Left forelimb (tissue), 1 donor: ENCODE data around the gene IGIP.

Source experiments
- DNase-seq: peaks from one replicate; pipeline ENCODE4 v3.0.0-alpha.2; 2018; ENCODE audit warnings: low spot score

Gene IGIP

GRCh38 chr5:140111011-140111858 lies 14.5 kb upstream of the IGIP start:
- no peak for DNase-seq

DNA sequence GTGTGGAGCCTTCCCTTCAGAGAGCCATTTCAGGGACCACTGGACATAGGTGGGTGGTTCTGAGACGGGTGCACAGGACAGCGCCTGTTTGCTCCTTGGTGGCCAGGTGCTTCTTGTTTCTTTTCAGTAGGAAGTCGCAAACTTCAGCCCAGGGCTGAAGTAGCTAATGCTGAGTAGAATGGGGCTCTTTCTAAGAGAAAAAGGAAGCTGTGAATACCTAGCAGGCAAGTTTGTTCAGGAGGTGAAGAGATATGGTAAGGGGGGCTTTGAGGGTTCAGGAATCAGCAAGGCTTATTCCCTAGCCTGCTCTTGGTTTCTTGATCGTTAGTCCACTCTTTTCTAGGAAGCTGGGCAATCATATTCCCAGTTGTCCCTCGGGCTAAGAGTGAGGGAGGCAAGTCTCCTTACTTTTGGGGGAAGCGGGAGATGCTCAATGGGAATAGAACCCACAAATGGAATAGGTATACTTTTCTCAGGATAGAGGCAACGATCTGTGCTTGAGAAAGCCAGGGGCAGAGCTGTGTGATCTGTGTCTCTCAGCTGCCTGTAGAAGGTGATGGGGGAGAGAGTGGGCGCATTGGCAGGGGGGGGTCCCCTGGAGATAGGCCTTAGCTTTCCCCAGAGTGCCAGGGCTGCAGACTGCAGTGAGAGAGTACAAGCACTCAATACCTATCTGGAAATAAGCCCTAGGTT lies 13.7 kb upstream of the IGIP start:
- no peak for DNase-seq

DNA sequence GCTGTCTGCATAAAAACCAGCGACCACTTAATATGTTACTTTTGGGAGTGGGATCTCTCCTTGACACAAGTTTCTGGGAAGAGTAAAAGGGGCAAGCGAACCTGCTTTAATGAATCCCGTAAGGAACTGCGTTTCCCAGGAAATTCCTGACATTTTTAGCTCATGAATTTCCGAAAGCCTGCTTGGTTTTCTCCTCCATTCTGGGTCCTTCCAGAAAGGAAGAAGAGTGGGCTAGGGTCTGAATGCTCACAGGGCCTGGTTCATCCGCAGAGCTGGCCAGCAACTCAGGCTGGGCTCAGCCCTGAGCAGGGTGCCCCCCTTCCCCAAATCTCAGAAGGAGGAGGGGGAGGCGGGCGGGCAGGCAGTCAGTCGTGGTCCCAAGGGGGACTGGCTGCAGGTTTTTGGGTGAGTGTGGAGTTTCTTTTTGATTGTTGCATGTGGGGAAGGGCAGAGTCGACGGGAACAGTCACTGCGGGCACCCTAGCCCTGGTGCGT lies 13.0 kb upstream of the IGIP start:
- DNase-seq, result no peak

DNA sequence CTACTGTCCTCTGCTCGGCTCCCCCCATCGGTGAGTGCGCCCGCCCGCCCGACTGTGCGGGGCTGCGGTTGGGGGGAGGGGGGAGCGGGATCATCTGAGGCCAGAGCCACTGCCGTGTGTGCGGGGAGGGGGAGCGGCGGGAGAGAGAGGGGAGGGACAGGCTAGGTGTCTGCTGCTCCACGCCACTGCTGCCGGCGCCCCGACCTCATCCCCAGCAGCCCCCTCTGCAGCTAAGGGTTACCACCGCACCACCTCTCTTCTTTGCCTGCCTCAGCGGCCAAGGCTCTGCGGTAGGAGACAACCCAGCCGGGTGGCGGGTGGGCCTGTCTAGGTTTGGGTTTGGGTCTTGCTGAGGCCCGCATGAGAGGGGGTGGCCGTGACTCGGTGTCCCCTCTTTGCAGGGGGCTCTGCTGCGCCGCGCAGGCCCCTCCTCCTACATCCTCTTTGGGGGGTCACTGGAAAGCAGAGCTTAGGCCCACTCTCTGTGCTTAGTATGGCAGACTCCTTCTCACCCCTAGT lies 12.5 kb upstream of the IGIP start:
- peak; percentile 70 for DNase-seq

GRCh38 chr5:140113699-140114263 lies 12.0 kb upstream of the IGIP start, which contains the start of gene PURA:
TSS of gene PURA (plus strand) at chr5:140114109. CDS start at chr5:140114182, 73 bp downstream.
- peak; percentile 95 for DNase-seq

DNA sequence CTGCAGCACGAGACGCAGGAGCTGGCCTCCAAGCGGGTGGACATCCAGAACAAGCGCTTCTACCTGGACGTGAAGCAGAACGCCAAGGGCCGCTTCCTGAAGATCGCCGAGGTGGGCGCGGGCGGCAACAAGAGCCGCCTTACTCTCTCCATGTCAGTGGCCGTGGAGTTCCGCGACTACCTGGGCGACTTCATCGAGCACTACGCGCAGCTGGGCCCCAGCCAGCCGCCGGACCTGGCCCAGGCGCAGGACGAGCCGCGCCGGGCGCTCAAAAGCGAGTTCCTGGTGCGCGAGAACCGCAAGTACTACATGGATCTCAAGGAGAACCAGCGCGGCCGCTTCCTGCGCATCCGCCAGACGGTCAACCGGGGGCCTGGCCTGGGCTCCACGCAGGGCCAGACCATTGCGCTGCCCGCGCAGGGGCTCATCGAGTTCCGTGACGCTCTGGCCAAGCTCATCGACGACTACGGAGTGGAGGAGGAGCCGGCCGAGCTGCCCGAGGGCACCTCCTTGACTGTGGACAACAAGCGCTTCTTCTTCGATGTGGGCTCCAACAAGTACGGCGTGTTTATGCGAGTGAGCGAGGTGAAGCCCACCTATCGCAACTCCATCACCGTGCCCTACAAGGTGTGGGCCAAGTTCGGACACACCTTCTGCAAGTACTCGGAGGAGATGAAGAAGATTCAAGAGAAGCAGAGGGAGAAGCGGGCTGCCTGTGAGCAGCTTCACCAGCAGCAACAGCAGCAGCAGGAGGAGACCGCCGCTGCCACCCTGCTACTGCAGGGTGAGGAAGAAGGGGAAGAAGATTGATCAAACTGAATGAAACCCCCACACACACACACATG lies 11.2 kb upstream of the IGIP start:
- DNase-seq, result peak; percentile 73

DNA sequence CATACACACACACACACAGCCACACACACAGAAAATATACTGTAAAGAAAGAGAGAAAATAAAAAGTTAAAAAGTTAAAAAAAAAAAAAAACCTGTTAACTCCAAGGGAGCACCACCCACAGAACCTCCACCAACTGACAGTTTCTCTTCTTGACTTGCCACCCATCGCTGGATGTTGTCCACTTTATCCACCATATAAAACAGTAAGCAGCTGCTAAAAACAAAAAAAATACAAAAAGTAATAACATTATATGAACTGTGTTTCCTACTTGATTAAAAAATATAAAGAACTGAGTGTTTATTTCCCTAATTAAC lies 10.6 kb upstream of the IGIP start:
- no peak for DNase-seq

DNA sequence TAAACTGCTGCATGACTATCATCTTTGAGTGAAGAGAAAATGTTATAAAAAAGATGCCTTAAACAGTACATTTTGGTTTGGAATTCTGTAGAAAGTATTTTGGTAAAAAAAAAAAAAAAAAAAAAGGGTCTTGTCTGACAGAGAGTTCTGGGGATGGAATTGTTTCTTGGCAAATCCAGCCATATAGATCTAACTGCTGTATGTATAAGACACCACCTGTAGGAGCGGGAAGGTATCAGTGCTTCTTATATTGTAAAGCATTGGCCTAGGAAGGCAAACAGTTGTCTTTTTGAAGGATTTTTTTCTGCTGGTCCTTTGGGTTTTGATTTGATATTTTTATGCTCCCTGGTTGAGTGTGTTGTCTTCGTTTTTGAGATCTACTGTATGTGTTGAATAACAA lies 9.0 kb upstream of the IGIP start:
- no peak for DNase-seq

DNA sequence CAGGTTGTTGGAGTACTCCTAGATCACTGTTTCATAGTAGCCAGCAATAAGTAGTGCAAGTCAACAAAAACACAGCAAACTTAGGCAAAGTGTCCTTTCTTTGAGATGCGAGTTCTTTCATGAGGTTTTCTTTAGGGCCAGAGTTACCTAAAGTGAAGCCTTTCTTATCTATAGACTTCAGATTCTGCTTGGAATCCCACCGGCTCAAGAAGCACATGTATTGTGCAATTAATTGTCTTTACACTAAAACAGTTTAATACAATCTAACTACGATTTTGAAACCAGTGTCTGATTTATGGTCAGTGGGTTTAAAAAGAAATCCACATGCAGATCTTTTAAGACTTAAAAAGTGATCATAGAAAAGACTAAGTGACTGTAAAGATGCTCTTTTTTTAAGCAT lies 8.2 kb upstream of the IGIP start:
- no peak for DNase-seq

DNA sequence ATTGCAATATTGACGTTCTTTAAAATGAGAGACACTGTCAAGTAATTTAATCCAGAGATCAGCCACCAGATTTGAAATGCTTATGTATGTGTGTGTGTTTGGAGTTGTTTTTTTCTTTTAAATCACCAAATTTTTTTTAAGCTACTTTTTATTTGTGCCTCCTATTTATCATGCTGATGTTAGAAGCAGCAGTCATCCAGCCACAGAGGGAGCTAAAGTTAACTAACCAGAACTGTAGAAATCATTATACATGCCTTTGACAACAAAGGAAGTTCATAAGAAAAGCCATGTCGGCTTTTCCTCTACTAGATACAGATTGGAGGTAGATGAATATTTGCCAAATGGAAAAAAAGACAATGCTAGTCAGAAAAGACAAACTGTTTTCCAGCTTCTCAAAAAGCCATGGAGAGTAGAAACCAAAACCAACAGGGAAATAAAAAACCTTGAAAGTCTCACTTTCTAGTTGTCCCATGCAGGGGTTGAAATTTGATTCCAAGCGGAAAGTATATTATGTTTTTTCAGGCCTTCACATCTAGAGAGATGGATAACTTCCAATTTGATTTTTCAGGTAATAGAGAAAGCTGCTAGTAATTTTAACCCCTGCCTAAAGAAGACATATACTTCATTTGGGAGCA lies 7.3 kb upstream of the IGIP start:
- no peak for DNase-seq

DNA sequence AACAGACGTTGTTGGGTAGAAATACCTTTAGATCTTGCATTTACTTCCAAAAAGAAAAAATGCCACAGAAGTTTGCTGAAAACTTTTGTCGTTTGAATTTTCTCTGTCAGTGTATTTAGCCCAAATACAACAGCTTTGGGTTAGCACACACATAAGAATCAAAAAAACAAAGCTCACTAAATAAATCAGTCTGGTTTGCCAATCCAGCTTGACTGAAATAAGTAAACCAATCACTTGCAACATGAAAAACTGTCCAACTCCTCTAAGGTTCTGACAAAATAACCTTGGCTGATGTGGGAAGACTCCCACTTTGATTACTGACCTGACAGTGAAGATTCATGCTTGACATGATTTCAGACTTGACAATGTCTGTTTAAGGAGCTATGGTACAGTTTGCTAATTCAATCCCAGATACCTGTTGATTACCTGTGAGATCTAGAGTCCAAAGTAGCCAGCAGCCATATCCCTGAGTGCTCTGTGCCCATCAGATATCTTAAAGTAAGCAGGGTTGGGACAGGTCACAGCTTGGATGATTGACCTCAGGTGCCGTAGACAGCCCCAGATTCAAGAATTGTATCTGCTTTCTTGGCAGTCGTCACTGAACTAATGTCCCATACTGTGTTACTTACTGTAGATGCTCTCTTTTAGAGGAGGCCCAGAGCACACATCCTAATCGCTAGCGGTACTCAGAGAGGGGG lies 727 bp downstream of the IGIP start:
- no peak for DNase-seq

DNA sequence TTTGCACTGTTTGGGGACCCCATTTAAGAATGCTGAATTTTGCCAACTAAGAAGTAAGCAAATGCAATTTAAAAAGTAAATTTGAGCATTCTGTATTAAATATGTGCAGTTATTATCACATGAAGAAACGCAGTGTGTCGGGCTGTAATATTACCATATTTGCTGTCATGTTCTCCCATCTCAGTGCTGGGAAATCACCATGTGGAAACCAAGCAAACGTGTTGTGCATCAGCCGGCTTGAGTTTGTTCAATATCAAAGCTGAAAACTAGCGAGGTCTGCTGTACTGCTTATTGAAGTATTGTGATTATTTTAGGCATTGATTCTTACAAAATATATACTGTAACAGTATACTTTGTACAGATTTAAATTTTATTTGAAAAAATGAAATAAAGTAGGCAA lies 2.6 kb downstream of the IGIP start:
- no peak for DNase-seq

GRCh38 chr5:140130949-140131733 lies 5.4 kb downstream of the IGIP start:
- DNase-seq, result no peak

DNA sequence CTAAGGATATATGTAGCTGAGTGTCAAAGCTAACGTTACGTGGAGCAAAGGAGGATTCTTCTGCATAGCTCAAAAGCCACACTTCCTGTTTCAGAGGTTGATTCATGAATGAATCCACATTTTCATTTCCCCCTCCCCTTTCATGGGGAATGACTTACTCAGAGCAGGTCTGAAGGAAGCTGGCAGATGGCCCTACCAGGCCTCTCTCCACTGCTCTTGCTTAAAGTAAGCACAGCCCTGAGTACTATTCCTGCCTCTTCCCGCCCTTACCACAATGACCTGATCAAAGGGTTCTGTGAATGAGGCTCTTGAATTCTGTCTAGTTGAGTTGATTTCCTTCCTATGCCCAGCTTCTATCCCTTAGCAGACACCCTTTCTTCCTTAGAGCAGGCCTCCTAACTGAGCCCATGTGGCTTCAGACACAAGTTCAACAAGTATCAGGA lies 6.3 kb downstream of the IGIP start:
- no peak for DNase-seq

- DNase-seq, result no peak
Measured at GRCh38 chr5:140133514-140134167, 7.9 kb downstream of the IGIP start.

DNA sequence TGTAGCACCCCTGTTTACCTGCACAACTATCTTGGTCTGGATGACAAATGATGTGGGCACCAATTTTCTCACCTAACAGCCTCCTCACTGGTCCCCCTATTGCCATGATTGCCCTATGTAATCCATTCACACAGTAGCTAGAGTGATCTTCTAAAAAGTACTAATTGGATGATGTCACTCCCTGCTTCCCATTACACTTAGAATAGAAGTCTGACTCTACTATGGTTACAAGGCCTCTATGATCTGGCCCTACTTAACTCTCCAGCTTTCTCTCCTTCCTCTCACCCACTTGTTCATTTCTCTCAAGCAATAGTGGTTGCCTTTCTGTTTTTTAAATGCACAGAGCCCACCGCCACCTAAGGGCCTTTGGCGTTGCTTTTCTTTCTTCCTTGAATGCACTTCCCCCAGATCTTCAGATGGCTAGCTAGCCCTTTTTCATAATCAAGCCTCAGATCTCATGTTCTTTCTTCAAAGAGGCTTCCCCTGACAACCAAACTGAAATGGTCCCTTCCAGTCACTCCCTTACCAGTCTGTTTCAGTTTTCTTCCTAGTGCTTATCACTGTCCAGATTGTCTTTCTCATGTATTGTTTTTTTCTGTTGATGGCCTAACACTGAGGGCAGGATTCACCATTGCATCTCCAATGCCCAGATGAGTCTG lies 8.7 kb downstream of the IGIP start:
- DNase-seq, result no peak

GRCh38 chr5:140135127-140135526 lies 9.4 kb downstream of the IGIP start:
- no peak for DNase-seq

DNA sequence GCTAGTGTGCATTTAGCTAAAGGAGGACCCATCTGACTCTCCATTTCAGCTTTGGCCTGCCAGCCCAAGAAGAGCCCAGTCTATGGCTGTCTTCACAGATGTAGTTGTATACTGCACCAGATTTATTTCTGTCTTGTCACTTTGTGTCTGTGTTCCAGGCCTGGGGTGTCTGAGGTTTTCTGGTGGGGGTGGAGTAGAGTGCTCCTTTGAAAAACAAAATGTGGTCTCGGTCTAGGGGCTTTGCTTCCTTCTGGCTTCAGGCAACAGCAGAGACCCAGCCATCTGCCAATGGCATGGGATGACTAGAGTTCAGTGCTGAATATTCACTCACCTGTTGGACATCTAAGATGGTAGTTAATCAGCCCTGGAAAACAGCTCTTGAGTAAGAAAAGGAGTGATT lies 10.9 kb downstream of the IGIP start:
- DNase-seq, result no peak

GRCh38 chr5:140140435-140140834 lies 14.7 kb downstream of the IGIP start:
- no peak for DNase-seq
